Uterus (tissue), 2 donors: Measurements from ENCODE around the gene SIDT1.

Source experiments
- CTCF ChIP-seq, 4 experiments: fragments of 200-600 bp in 2 of 4; fragments of 450-650 bp in 2 of 4; sonication (generic) in 2 of 4; IDR thresholded peaks; one replicate each; pipeline ENCODE4 v1.5.1; 2016 to 2019; ENCODE audit warnings: antibody characterized with exemption in 4 of 4, mild to moderate bottlenecking in 2 of 4, moderate library complexity in 1 of 4
- POLR2A ChIP-seq, 2 donors: fragments of 450-650 bp; IDR thresholded peaks; one replicate each; pipeline ENCODE4 v1.6.1; 2016; ENCODE audit warnings: antibody characterized with exemption in 2 of 2, mild to moderate bottlenecking in 1 of 2, moderate library complexity in 1 of 2

- TF ChIP-seq CTCF (IDR thresholded peaks at IDR 0.05) (no peak), POLR2A (IDR thresholded peaks at IDR 0.05) (no peak)
Observed at GRCh38 chr3:113560831-113561623, 28.7 kb downstream of the SIDT1 start.
